ENCODE measurements around the gene SZT2. TPM values are rescaled to one million over a fixed set of nuclear protein-coding genes. Genes with fewer than 3 reads are reported as not detected.

Gene SZT2
- total RNA-seq, 2 donors from 2014 or later, result 53.4 to 59.3 TPM

DNA sequence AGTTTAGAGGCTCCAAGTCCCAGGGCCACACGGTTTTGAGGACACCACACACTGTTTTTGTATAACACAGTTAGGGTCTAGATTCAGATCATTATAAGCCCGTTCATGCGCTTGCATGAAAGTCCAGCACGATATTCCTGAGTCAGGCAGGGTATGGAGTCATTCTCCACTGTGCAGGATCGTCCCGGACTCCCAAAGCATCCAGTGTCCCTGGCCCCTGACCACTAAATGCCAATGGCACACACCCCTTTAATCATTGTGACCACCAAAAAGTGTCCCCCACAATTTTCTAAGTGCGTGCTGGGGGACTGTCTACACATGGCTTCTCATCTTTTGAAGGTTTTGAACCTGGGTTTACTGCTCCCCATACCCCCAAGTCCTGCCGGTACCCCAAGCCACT is 113.8 kb downstream of the SZT2 start:
- H3K27ac Mint-ChIP-seq, result no peak overlapping the region
- H3K27me3 Mint-ChIP-seq, result peaks cover 24% of the 10 kb centered on the region
- no peak overlapping the region for H3K4me3 Mint-ChIP-seq
- H3K9me3 Mint-ChIP-seq, result no peaks in the 10 kb centered on the region
- H3K36me3 Mint-ChIP-seq (ENCODE audit: low read depth), result no peaks in the 10 kb centered on the region
- H3K4me1 Mint-ChIP-seq, result no peaks in the 10 kb centered on the region
- ATAC-seq (replicated peaks), result no peak

Other genes with a start within 250 kb of the SZT2 start
- gene EBNA1BP2, start 217.6 kb upstream of the SZT2 start, total RNA-seq, result 100 to 1,000 TPM in 1 of 2 donors, 10 to 100 TPM in 1; 52.0 to 121 TPM
- gene CFAP57, start 217.6 kb upstream of the SZT2 start, total RNA-seq, result under 1 TPM; 0.06 to 0.74 TPM
- gene TMEM125, start 119.9 kb upstream of the SZT2 start, total RNA-seq, result not detected
- not detected for gene C1orf210, start 104.3 kb upstream of the SZT2 start, total RNA-seq
- gene TIE1, start 88.9 kb upstream of the SZT2 start, total RNA-seq, result under 1 TPM in 1 of 2 donors, not detected in 1; 0.61 TPM
- gene MPL, start 52.1 kb upstream of the SZT2 start, total RNA-seq, result not detected
- gene CDC20, start 30.9 kb upstream of the SZT2 start, total RNA-seq, result 100 to 1,000 TPM; 127 to 199 TPM
- 10 to 100 TPM; 53.4 to 73.7 TPM for gene ELOVL1, start 21.9 kb upstream of the SZT2 start, total RNA-seq
- 10 to 100 TPM; 34.1 to 39.4 TPM for gene MED8, start 99 bp upstream of the SZT2 start, total RNA-seq
- 10 to 100 TPM in 1 of 2 donors, 1 to 10 TPM in 1; 5.7 to 25.8 TPM for gene HYI, start 64.0 kb downstream of the SZT2 start, total RNA-seq
- 10 to 100 TPM in 1 of 2 donors, 1 to 10 TPM in 1; 6.3 to 30.7 TPM for gene PTPRF, start 141.0 kb downstream of the SZT2 start, total RNA-seq

Data from activated T-helper 17 cell treated with anti-CD3 and anti-CD28 coated beads, Interleukin-2, amount 50 U/mL, for 72 hours (primary cell).